GM18873 (cell line): ENCODE data around the gene BRD2.

Experiments used
- ATAC-seq: cut with Tn5 transposase; IDR thresholded peaks from one replicate; pipeline ENCODE4 v1.9.1; 2021; ENCODE audit warnings: mild to moderate bottlenecking, moderate library complexity, moderate number of reproducible peaks; ENCODE audit not compliant: unreplicated experiment, low FRiP score

Gene BRD2

GRCh38 chr6:32947552-32948465 lies 20.6 kb upstream of the BRD2 start:
- no peak for ATAC-seq

DNA sequence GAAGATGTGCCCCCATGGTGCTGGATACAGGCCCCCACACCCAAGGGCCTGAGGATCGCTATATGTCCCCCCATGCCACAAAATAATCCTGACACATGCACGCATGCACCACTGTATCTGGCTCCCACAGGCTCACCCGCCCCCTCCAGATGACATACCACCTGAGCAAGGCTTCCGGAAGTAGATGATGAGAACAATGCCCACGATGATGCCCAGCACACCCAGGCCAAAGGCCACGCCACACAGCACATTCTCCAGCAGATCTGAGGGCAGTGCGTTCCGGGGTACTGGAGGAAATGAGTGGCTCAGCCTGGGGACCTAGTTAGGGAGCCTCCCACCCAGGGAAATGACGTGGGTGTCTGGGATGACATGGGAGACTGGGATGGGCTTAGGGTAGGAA lies 19.3 kb upstream of the BRD2 start:
- ATAC-seq, result no peak

DNA sequence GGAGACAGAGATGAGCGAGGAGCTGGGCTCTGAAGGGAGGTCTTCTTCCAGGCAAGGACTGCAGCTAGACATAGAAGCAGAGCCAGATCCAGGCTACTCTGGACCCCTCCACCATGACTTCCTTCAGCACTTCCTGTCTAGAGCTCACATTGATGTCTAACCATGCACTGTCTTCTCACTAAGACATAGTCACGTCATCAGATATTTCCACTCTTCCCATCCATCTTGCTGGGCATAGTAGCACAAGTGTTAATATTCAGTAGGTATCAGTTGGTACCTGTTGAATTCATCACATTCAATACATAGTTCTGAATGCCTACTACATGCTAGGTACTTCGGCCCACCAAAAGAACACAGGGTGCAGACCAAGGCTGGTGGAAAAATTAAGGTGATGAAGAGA lies 18.4 kb upstream of the BRD2 start:
- no peak for ATAC-seq

DNA sequence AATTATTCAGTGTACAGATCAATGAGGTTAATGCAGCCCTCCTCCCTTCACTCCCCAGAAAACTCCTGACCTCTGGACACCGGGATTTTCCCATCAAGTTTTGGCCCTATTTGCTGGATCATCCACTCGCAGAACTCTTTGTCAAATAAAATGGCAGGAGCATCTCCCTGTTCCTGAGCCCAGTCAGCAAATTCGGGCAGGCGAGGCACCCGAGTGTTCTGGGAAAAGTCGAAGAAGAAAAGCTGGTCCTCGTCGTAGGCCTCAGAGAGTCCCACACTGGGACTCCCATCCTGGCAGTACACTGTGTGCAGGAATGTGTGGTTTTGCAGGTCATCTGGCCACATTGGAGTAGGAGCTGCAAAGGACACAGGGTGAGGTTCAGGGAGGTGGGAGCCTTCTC lies 17.9 kb upstream of the BRD2 start:
- no peak for ATAC-seq

GRCh38 chr6:32952817-32953739 lies 15.3 kb upstream of the BRD2 start, which contains the start of gene HLA-DMA:
TSS of gene HLA-DMA (minus strand) at chr6:32953097. CDS start at chr6:32953036, 61 bp downstream.
- peak; percentile 90 for ATAC-seq

DNA sequence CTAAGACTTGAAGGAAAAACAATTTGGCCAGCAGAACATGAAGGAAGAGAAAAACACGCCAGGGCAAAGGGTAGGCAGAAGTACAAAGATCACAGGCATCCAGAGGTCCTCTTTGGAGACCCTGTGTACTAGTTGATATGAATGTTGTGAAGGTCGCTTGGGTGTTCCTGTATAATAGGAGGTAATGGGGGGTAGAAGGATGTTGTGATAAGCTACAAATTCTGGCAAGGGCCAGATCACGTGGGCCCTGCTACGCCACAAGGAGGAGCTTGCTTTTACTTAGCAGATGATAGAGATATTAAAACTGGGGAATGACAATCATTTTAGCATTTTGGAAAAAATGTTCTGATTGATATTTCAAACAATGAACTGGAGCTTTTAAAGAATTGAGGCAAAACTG lies 14.6 kb upstream of the BRD2 start:
- ATAC-seq, result no peak

- ATAC-seq, result no peak
Measured at GRCh38 chr6:32954267-32954666, 14.1 kb upstream of the BRD2 start.

DNA sequence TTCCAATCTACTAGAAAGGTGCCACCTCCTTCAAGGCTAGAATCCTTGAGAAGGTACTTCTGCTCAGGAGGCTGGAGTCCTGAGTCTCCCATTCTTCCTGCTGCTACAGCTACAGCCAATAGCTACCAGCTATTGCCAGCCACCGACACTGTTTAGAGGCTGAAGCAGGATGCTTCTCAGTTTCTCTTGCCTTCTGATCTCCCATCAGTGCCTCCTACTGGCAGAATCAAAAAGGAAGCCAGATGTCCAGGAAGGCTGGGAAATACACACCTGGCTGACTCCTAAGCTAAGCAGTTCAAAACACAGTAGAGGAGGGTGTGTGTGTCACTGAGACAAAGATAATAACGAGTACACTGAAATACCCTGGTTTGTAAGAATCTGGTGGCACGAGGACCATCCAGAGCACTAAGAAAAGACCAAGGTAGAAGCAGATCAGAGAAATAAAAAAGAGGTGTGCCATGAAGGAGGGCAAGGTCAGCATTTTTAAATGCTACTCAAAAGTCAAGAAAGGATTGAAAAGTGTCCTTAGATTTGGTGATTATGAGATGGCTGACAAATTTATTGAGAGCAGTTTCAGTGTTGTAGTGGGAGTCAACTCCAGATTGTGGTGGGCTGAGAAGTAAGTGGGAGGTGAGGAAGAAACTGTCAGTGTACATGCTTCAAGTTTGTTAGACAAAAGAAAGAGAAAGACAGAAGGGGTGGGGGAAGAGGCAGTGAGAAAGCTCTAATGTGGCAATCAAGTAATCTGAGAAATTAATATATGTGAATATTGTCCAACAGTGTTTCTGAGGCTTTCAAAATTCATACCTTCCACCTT lies 13.2 kb upstream of the BRD2 start:
- ATAC-seq, result no peak

DNA sequence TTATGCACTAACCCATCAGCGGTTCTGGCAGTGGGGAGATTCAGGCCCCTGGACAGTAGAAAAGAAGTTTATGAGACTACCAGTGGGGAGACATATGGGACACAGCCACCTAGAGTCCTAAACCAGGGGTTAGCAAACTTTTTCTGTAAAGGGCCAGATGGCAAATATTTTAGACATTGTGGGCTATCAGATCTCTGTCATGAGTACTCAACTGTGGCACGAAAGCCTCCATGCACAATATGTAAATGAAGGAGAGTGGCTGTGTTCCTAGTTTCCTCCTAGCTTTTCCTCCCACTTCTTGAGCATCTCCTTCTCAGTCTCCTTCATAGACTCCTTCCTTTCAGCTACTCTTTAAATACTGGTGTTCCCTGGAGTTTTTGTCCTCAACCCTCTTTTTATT lies 12.2 kb upstream of the BRD2 start:
- no peak for ATAC-seq

- ATAC-seq, result no peak
Measured at GRCh38 chr6:32960563-32960962, 7.8 kb upstream of the BRD2 start.

DNA sequence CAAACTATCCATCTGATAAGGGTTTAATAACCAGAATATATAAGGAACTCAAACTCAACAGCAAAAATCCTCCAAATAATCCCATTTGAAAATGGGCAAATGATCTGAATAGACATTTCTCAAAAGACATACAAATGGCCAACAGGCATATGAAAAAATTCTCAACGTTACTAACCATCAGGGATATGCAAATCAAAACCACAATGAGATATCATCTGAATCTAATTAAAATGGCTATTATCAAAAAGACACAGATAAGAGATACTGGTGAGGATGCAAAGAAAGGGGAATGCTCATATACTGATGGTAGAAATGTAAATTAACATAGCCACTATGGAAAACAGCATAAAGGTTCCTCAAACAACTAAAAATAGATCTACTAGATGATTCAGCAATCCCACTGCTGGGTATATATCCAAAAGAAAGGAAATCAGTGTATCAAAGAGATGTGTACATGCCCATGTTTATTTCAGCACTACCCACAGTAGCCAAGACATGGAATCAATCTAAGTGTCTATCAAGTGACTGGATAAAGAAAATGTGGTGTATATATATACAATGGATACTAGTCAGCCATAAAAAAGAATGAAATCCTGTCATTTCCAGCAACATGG lies 6.1 kb upstream of the BRD2 start:
- ATAC-seq, result no peak

DNA sequence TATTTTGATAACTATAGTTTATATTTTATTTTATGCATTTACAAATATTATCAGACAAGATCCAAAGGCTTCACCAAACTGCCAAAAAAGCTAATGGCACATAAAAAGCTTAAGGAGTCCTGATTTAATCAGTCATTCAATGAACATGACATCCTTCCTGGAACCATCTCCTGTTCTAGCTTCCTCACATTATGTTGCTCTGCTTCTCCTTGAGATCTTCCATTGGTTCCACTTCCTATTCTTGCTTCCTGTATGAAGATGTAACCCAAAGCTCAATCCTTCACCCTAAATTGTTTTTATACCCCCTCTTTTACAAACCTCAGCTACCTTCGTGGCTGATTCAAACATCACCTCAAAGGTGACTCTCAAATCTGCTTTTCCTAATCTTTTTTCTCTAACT lies 4.5 kb upstream of the BRD2 start:
- ATAC-seq, result no peak

DNA sequence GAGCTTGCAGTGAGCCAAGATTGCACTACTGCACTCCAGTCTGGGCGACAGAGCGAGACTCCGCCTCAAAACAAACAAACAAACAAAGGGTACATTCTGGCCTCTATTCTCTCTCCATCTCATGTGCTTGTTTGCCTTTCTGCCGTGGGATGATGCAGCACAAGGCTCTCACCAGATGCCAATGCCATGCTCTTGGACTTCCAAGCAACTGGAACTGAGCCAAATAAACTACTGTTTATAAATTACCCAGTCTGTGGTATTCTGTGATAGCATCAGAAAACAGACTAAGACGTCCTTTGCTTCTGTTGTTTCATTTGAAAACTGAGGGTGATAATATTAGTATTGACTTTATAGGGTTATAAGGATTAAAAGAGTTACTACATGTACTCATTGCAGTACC lies 3.6 kb upstream of the BRD2 start:
- no peak for ATAC-seq

DNA sequence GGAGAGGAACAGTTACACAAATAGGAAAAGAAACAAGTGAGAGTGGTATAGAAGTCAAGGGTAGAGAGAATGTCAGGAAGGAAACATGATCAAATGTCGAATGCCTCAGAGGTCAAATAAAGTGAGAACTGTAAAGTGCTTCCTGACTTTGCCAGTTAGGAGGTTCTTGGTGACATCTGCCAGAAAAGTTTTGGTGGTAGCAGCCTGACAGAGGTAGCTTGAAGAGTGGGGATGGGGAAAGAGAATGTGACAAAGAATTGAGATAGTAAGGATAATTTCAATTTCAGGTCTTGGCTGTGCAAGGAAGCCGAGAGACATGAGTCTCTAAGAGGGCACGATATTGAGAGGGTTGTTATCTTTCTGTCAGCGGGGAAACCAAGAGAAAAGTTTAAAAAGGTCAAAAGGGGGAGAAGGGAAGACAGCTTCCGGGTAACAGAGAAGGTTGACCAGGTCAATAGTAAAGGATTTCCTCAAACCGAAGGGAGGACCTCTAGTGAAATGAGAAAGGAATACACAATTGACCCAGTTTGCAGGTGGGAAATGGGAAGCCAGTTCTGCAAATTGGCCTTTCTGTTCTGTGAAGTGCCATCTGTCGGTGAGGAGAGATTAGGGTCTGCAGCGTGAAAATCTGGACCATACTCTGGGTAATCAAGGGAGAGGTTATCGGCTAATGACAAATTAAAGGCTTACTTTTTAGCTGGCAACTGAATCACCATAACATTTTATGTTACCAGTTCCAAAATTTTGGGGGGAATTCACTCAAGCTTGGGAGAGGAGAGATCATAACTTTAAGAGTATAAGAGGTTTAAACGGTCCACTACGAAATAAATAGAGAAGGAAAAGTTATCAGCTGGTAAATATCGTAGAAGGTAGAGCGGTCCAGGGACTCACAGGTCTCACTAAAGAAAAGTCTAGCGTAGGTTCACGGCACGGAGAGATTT lies 973 bp upstream of the BRD2 start:
- no peak for ATAC-seq

DNA sequence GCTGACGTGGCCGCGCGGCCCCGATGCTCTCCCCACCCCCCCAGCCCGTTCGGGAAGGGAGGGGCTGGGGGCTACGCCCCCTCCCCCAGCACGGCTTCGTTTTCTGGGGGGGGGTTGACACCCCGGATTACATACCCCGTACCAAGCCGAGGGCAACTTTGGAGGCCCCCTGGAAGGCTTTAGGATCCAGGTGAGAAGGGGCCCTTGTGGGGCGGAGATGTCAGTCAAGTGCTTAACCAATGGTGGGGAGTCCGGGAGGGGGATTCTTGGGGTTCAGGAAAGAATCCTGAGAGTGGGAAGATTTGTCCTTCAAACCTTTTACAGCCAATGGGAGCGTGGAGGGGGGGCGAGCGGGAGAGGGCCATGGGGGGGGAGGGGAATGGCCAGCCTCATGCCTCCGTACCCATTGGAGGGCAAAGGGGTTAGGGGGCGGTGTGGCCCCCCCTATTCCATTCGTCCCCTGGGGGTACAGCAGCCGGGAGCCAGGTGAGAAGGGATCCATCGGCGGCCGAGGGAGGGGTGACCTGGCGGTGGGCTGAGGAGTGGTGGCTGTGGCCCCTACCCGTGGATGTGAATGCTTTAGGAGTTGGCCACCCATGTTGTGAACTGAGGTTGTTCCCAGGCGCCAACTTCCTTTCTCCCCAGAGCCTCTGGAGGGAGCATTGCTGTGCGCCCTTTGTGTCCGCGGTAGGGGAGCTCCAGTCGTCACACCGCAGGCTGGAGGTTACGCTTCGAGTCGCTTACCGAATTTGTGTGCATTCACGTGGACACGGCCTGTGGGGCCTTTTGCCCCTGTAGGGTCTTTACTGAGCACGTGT lies 682 bp downstream of the BRD2 start:
- no peak for ATAC-seq

DNA sequence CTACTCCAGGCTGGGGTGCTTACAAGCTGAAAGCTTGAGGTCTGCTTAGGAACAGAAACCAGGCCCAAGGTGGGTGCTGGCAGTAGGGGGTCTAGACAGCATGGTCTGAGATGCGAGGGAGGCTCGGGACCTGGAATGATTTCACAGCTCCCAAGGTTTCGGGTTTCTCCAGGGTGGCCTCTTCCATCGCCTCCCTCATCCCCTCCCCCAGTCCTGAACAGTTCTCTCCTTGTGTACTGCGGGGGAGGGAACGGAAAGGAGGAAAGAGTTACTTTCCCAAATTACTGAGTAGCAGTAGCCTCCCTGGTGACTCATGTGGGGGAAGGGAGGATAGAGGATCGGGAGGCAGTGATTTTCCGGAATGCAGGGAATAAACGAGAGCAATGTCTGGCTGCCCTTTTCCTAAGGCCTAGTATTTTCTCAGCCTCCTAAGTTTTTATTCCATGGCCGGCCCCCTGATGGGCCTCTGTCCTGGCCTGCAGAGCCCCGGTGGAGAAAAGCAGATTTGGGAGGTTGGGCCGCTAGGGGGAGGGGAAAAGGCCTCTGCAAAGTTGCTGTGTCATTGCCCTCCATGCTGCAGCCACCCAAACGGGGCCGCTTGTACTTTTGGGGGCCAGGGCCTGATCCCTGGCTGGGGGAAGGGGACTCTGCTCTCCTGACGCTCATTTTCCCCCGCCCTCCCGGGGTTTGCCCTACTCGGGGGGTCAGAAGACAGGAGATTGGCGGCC lies 1.5 kb downstream of the BRD2 start:
- ATAC-seq, result no peak

GRCh38 chr6:32970413-32971241 lies 2.2 kb downstream of the BRD2 start:
- ATAC-seq, result no peak
